NCI-H2029 (cell line): ENCODE results near the gene NYAP2.

Source experiments
- DNase-seq: peaks from one replicate; lab custom pipeline; 2025; lab: John Stamatoyannopoulos, UW

NYAP2 gene

GRCh38 chr2:225484751-225485150 lies 85.2 kb downstream of the NYAP2 start:
- DNase-seq, result no peak

- DNase-seq, result no peak
Measured at GRCh38 chr2:225486236-225486635, 86.7 kb downstream of the NYAP2 start.

- DNase-seq, result no peak
Measured at GRCh38 chr2:225487878-225488416, 88.4 kb downstream of the NYAP2 start.

GRCh38 chr2:225488743-225489142 lies 89.2 kb downstream of the NYAP2 start:
- DNase-seq, result no peak

- no peak for DNase-seq
Measured at GRCh38 chr2:225493420-225494099, 94.0 kb downstream of the NYAP2 start.

GRCh38 chr2:225494100-225494459 lies 94.6 kb downstream of the NYAP2 start:
- no peak for DNase-seq

GRCh38 chr2:225495706-225496105 lies 96.2 kb downstream of the NYAP2 start:
- no peak for DNase-seq

- DNase-seq, result no peak
Measured at GRCh38 chr2:225496568-225496967, 97.1 kb downstream of the NYAP2 start.

- no peak for DNase-seq
Measured at GRCh38 chr2:225497166-225497565, 97.7 kb downstream of the NYAP2 start.

GRCh38 chr2:225501022-225501421 lies 101.5 kb downstream of the NYAP2 start:
- no peak for DNase-seq

GRCh38 chr2:225502971-225503370 lies 103.5 kb downstream of the NYAP2 start:
- no peak for DNase-seq

GRCh38 chr2:225510796-225511195 lies 111.3 kb downstream of the NYAP2 start:
- DNase-seq, result no peak

GRCh38 chr2:225512469-225512868 lies 113.0 kb downstream of the NYAP2 start:
- DNase-seq, result no peak

GRCh38 chr2:225512876-225513540 lies 113.5 kb downstream of the NYAP2 start:
- no peak for DNase-seq

- DNase-seq, result no peak
Measured at GRCh38 chr2:225515033-225515432, 115.5 kb downstream of the NYAP2 start.

GRCh38 chr2:225526760-225527390 lies 127.4 kb downstream of the NYAP2 start:
- DNase-seq, result no peak

GRCh38 chr2:225531559-225531958 lies 132.0 kb downstream of the NYAP2 start:
- DNase-seq, result no peak

GRCh38 chr2:225532096-225532495 lies 132.6 kb downstream of the NYAP2 start:
- no peak for DNase-seq

GRCh38 chr2:225534037-225534436 lies 134.5 kb downstream of the NYAP2 start:
- no peak for DNase-seq

GRCh38 chr2:225534697-225535096 lies 135.2 kb downstream of the NYAP2 start:
- DNase-seq, result no peak

- no peak for DNase-seq
Measured at GRCh38 chr2:225536036-225536435, 136.5 kb downstream of the NYAP2 start.

- DNase-seq, result no peak
Measured at GRCh38 chr2:225543626-225544025, 144.1 kb downstream of the NYAP2 start.

GRCh38 chr2:225556461-225556860 lies 157.0 kb downstream of the NYAP2 start:
- no peak for DNase-seq
